Measurements from ENCODE around the gene POLH.
"Not testable (repeated sequence)": the region's sequence is repeated elsewhere in the genome, so short reads cannot be mapped to it uniquely, and the experiment has no call there.

The POLH gene

DNA sequence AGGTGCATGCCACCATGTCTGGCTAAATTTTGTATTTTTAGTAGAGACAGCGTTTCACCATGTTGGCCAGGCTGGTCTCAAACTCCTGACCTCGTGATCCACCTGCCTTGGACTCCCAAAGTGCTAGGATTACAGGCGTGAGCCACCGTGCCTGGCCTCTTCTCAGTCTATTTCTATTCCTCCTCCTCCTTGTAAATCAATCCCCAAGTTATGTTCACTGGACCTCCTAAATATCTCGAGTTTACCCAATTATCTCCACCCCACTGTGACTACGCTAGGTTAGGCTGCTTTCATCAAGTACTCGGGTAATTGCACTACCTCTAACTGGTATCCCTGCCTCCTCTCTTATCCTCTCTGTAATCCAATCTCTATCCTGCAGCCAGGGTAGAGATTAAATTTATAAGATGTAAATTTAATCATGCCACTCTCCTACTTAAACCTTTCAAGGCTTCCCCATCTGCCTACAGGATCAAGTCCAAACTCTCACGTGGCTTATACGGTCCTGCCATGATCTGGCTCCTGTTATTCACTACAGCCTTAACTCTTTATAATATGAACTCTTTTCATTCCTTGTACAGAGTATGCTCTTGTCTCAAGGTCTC is 58.8 kb downstream of the POLH start:
- no peak for DNase-seq

DNA sequence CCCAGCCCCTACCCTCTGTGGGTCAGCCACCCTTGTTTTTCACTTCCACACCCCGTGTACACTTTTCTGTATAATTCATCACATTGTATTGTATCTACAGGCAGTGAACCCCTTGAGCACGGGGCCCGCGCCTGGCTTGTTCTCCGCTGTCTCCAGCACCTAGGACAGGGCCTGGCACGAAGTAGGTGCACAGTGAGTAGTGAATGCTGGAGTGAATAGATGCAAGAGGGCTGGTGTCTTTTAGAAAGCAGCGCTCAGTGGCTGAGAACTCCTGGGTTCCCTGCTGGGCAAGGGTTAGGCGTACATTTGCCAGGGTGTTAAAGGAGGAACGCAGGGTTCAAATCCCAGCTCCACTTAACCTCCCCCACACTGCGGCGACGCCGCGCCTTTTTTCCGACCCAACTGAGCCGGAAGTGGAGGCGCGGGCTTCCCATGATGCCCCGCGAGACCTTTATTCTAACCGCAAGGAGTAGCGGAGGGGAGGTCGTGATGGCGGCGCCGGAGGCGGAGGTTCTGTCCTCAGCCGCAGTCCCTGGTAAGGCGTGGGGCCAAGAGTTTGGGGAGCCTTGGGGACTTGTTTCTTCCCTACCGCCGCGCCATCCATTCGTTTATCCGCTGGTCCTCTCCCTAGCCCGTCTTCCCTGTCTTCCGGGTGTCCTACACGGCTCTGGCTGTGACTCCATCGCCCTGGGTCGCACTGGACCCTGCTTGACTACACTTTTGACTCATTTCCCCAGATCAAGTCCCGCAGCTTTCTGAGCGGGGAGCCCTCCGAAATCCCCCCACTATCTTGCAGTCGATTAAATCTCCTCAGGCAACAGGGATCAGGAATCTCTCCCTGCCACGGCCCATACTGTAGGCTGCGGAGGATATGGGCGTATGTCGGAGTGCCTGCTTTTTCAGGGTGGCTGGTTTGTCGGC is 59.7 kb downstream of the POLH start, which contains the start of gene MAD2L1BP:
MAD2L1BP (plus strand) TSS at position 454 of the 921 bp plus-strand sequence; CDS start at position 490, 36 bp downstream.
- peak; percentile 82 for DNase-seq

DNA sequence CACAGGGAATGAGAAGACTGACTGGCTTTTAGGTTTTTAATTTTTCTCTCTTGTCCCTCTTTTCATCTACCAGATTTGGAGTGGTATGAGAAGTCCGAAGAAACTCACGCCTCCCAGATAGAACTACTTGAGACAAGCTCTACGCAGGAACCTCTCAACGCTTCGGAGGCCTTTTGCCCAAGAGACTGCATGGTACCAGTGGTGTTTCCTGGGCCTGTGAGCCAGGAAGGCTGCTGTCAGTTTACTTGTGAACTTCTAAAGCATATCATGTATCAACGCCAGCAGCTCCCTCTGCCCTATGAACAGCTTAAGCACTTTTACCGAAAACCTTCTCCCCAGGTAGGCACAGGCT is 60.3 kb downstream of the POLH start:
- peak; percentile 14 for DNase-seq

DNA sequence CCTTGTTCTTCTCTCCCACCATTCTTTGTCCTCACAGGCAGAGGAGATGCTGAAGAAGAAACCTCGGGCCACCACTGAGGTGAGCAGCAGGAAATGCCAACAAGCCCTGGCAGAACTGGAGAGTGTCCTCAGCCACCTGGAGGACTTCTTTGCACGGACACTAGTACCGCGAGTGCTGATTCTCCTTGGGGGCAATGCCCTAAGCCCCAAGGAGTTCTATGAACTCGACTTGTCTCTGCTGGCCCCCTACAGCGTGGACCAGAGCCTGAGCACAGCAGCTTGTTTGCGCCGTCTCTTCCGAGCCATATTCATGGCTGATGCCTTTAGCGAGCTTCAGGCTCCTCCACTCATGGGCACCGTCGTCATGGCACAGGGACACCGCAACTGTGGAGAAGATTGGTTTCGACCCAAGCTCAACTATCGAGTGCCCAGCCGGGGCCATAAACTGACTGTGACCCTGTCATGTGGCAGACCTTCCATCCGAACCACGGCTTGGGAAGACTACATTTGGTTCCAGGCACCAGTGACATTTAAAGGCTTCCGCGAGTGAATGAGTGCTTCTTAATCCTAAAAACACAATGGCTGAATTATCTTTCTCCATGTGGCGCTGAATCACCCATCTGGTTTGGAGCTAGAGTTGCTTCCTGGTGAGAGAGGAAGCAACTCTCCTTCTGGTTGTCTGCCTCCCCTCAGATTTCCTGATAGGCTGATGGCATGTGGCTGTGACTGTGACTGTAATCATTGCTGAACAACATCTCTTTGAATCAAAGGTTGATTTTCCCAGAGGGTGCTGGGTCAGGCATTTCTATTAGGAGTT is 64.2 kb downstream of the POLH start:
- peak; percentile 60 for DNase-seq

DNA sequence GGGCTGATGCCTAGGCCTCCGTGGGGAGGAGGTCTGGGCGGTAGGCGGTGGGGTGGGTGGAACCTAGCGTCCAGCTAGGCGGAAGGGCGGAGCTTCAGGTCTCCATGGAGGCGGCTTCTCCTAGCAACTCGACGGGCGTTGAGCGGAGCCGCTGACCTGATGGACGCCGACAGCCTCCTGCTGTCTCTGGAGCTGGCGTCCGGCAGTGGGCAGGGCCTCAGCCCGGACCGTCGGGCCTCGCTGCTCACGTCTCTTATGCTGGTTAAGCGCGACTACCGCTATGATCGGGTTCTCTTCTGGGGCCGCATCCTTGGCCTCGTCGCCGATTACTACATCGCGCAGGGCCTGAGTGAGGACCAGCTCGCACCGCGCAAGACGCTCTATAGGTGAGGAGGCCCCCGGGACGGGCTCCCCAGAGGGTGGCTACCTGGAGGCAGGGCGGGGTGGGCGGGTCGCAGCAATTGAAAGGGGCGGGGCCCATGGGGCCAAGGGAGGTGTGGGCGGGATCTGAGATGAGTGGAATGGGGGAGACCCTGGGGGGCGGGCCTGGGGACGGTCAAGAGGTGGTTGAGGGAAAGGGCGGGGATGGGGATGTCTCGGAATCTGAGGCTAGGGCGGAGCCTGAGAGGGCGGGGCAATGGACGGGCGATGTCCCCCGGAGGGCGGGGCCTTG is 69.1 kb downstream of the POLH start, which contains the start of gene RSPH9:
RSPH9 (plus strand) TSS at position 97 of the 673 bp plus-strand sequence; CDS start at position 160, 63 bp downstream.
- peak; percentile 64 for DNase-seq

DNA sequence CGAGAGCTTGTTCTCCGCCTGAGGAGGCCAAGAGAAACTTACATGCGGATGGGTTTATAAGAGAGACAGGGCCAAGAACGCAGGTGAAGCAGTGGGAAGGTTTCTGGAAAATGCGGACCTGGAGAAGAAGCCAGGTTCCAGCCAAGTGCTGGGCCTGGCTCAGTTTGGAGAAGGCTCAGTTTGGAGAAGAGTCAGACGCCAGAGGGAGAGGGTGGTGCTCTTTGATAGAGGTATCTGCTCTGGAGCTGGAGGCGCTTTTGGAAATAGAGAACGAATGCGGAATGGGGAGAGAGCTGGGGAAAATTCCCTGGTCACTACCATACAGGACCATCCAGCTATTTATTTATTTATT is 69.6 kb downstream of the POLH start:
- DNase-seq = no peak

DNA sequence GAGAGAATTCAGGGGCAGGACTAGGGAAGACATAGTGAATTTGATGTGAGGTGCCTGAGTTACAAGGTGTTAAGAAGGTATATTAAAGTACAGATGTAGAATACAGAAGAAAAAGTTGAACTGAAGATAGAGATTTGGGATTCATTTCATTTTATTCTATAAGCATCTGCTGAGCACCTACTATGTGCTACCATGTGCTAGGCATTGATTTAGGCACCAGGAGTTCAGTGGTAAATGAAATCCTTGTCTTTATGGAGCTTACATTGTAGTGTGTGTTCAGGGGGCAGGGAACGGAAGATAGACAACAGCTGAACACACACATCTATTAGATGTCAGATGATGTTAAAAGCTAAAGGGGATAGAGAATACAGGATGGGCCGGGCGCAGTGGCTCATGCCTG is 71.6 kb downstream of the POLH start:
- no peak for DNase-seq

DNA sequence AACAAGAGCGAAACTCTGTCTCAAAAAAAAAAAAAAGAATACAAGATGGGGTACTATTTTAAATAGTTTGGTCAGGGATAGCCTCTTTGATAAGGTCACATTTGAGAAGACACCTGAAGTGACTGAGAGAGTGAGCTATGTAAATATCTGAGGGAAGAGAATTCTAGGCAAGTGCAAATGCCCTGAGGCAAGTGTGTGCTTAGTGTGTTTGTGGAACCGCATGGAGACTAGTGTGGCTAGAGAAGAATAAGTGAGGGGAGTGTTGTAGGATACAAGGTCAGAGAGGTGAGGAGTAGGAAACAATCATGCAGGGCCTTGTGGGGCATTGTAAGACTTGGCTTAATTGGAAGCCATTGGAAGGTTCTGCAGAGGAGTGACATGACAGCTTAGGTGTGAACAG is 72.3 kb downstream of the POLH start:
- DNase-seq = no peak

DNA sequence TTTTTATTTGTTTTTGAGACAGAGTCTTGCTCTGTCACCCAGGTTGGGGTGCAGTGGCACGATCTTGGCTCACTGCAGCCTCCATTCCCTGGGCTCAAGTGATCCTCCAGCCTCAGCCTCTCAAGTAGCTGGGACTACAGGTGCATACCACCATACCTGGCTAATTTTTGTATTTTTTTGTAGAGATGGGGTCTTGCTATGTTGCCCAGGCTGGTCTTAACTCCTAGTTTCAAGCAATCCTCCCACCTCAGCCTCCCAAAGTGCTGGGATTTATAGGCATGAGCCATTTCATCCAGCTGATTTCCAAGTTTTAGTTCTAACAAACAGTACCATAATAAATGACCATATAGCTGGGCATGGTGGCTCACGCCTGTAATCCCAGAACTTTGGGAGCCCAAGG is 76.8 kb downstream of the POLH start:
- DNase-seq = not testable (repeated sequence)

DNA sequence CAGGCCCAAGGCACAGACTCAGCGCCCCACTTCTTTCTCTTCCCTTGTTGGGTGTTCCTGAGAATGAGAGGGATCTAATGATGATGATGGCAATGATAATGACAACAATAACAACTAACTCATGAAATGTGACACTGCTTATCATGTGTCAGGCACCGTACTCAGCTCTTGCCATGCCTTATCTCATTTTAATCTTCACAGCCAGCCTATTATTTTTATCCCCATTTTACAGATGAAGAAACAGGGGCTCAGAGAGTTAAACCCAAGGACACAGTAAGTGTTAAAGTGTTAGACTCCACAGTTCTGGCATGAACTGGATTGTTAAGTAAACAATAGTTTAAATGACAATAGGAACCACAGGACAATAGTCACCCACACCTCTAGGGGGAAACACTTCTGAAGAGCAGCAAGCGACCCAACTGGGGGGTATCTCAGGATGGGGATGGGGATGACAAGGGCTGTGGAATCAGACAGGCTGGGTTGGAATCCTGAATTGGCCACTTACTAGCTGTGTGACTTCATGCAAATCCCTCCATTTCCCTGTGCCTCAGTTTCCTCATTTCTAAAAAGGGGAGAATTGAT is 81.3 kb downstream of the POLH start:
- no peak for DNase-seq

DNA sequence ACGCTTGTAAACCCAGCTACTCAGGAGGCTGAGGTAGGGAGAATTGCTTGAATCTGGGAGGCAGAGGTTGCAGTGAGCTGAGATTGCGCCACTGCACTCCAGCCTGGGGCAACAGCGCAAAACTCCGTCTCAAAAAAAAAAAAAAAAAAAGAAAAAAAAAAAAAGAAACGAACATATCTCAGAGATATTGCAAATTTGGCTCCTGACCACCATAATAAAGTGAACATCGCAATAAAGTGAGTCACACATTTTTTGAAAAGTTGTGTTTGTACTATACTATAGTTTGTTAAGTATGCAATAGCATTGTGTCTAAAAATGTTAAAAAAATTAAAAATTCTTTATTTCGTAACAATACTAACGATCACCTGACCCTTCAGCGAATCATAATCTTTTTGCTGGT is 82.2 kb downstream of the POLH start:
- DNase-seq = no peak

DNA sequence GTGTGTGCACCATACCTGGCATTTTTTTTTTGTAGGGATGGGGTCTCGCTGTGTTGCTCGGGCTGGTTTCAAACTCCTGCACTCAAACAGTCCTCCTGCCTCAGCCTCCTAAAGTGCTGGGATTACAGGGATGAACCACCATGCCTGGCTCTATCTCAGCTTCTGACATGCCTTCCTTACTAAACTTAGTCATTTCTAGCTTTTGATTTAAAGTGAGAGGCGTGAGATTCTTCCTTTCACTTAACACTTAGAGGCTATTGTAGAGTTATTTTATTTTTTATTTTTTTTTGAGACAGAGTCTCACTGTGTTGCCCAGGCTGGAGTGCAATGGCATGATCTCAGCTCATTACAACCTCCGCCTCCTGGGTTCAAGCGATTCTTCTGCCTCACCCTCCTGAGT is 87.0 kb downstream of the POLH start:
- not testable (repeated sequence) for DNase-seq

Measured in inflammatory macrophage treated with lipopolysaccharide for 4 hours (primary cell).